Measurements from ENCODE around the gene ERGIC1. TPM values are rescaled to one million over a fixed set of nuclear protein-coding genes. Genes with fewer than 3 reads are reported as not detected.

ERGIC1 gene
- polyA plus RNA-seq, 3 donors = 117 to 124 (median 118) TPM

- no peak for DNase-seq (ENCODE audit: low read depth in 3 of 3, low spot score in 2 of 3)
Measured at GRCh38 chr5:172898218-172898842, 64.3 kb downstream of the ERGIC1 start.

- DNase-seq (ENCODE audit: low read depth in 3 of 3, low spot score in 2 of 3) = no peak
Measured at GRCh38 chr5:172898843-172899369, 64.9 kb downstream of the ERGIC1 start.

- no peak for DNase-seq (ENCODE audit: low read depth in 3 of 3, low spot score in 2 of 3)
Measured at GRCh38 chr5:172899436-172899835, 65.4 kb downstream of the ERGIC1 start.

- DNase-seq (ENCODE audit: low read depth in 3 of 3, low spot score in 2 of 3) = peak in 1 of 3 donors; percentile 63
Measured at GRCh38 chr5:172901012-172901780, 67.1 kb downstream of the ERGIC1 start.

- no peak for DNase-seq (ENCODE audit: low read depth in 3 of 3, low spot score in 2 of 3)
Measured at GRCh38 chr5:172901788-172902496, 67.9 kb downstream of the ERGIC1 start.

GRCh38 chr5:172902497-172903472 lies 68.7 kb downstream of the ERGIC1 start:
- no peak for DNase-seq (ENCODE audit: low read depth in 3 of 3, low spot score in 2 of 3)

- no peak for DNase-seq (ENCODE audit: low read depth in 3 of 3, low spot score in 2 of 3)
Measured at GRCh38 chr5:172903790-172904189, 69.7 kb downstream of the ERGIC1 start.

GRCh38 chr5:172904312-172904642 lies 70.2 kb downstream of the ERGIC1 start:
- DNase-seq (ENCODE audit: low read depth in 3 of 3, low spot score in 2 of 3) = no peak

GRCh38 chr5:172904643-172905345 lies 70.7 kb downstream of the ERGIC1 start:
- DNase-seq (ENCODE audit: low read depth in 3 of 3, low spot score in 2 of 3) = no peak

GRCh38 chr5:172905346-172906140 lies 71.5 kb downstream of the ERGIC1 start:
- DNase-seq (ENCODE audit: low read depth in 3 of 3, low spot score in 2 of 3) = no peak

- no peak for DNase-seq (ENCODE audit: low read depth in 3 of 3, low spot score in 2 of 3)
Measured at GRCh38 chr5:172906436-172906835, 72.4 kb downstream of the ERGIC1 start.

GRCh38 chr5:172906888-172907287 lies 72.8 kb downstream of the ERGIC1 start:
- no peak for DNase-seq (ENCODE audit: low read depth in 3 of 3, low spot score in 2 of 3)

- DNase-seq (ENCODE audit: low read depth in 3 of 3, low spot score in 2 of 3) = no peak
Measured at GRCh38 chr5:172907657-172908056, 73.6 kb downstream of the ERGIC1 start.

GRCh38 chr5:172908662-172909061 lies 74.6 kb downstream of the ERGIC1 start:
- DNase-seq (ENCODE audit: low read depth in 3 of 3, low spot score in 2 of 3) = no peak

GRCh38 chr5:172909931-172910502 lies 76.0 kb downstream of the ERGIC1 start:
- DNase-seq (ENCODE audit: low read depth in 3 of 3, low spot score in 2 of 3) = no peak

GRCh38 chr5:172910828-172911627 lies 77.0 kb downstream of the ERGIC1 start:
- no peak for DNase-seq (ENCODE audit: low read depth in 3 of 3, low spot score in 2 of 3)

GRCh38 chr5:172911628-172911880 lies 77.5 kb downstream of the ERGIC1 start:
- no peak for DNase-seq (ENCODE audit: low read depth in 3 of 3, low spot score in 2 of 3)

GRCh38 chr5:172911976-172912375 lies 77.9 kb downstream of the ERGIC1 start:
- no peak for DNase-seq (ENCODE audit: low read depth in 3 of 3, low spot score in 2 of 3)
